NOMO-1 treated with dmso at 0.1 percent for 144 hours (cell line): ENCODE measurements around the gene DBNDD1.
"Not testable (repeated sequence)": the region's sequence is repeated elsewhere in the genome, so short reads cannot be mapped to it uniquely, and the experiment has no call there.

ENCODE experiments used
- DNase-seq: peaks from one replicate; lab custom pipeline; 2025; ENCODE audit not compliant: unreplicated experiment; lab: John Stamatoyannopoulos, UW

DBNDD1 gene, protein sequence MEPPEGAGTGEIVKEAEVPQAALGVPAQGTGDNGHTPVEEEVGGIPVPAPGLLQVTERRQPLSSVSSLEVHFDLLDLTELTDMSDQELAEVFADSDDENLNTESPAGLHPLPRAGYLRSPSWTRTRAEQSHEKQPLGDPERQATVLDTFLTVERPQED

GRCh38 chr16:90018652-90019542 is at the start of gene DBNDD1:
DBNDD1 (minus strand) TSS chr16:90019456; CDS start chr16:90019341, 115 bp downstream.
- DNase-seq: no peak

DNA sequence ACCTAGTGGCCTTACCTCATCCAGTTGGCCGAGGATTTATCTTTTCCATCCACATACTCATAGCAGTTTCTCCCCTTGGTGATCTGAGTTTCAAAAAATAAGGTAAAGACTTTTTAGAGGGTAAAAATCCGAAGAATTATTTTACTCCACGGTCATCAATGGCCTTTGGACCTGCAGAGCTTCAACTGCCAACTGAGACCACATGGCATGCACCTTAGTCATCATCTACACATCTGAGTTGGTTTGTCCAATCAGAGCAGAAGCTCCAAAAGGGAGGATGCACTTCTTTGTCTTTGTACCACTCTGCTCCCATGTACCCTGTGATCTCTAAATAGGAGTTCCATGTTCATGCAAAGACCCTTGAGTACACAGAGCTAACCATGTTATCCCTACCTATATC is 42.2 kb upstream of the DBNDD1 start:
- DNase-seq: no peak

- DNase-seq: peak; percentile 50
Measured at GRCh38 chr16:90057738-90058173, 38.5 kb upstream of the DBNDD1 start.

DNA sequence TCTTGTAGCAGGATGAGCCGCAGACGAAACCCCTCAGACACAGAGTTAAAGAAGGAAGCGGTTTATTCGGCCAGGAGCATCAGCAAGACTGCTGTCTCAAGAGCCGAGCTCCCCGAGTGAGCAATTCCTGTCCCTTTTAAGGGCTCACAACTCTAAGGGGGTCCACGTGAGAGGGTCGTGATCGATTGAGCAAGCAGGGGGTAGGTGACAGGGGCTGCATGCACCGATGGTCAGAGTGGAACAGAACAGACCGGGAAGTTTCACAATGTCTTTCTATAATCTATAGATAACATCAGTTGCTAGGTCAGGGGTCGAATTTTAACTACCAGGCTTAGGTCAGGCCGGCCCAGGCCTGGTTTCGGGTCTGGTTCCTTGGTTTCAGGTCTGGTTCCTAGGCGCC is 37.3 kb upstream of the DBNDD1 start:
- DNase-seq: not testable (repeated sequence)

- DNase-seq: no peak
Measured at GRCh38 chr16:90055371-90055770, 36.1 kb upstream of the DBNDD1 start.

DNA sequence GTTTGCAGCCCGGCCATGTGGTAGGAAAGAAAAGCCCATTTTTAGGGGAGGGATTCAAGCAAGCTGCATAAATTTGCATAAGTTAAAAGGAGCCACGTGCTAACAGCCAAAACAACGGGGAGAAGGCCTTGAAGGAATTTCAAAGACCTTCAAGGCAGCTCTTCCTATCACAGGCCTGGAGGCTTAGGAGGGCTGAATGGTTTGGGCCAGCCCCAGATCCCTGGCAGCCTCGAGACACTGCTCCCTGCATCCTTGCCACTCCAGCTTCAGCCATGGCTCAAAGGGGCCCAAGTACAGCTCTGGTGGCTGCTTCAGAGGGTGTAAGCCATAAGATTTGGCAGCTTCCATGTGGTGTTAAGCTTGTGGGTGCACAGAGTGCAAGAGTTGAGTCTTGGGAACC is 35.3 kb upstream of the DBNDD1 start:
- DNase-seq: no peak

GRCh38 chr16:90053902-90054500 is 34.7 kb upstream of the DBNDD1 start:
- DNase-seq: no peak

DNA sequence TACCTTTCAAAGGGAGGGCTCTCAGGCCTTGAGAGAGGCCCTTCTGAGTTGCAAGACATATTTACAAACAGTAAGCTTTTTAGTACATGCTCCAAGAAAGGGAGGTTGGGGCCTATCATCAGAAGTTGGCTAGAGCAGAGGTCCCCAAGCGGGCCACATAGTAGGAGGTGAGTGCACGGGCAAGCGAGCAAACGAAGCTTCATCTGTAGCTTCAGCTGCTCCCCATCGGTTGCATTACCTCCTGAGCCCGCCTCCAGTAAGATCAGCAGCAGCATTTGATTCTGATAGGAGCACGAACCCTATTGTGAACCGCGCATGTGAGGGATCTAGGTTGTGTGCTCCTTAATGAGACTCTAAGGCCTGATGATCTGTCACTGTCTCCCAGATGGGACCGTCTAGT is 31.7 kb upstream of the DBNDD1 start:
- no peak for DNase-seq

GRCh38 chr16:90048737-90049330 is 29.6 kb upstream of the DBNDD1 start:
- DNase-seq: no peak

DNA sequence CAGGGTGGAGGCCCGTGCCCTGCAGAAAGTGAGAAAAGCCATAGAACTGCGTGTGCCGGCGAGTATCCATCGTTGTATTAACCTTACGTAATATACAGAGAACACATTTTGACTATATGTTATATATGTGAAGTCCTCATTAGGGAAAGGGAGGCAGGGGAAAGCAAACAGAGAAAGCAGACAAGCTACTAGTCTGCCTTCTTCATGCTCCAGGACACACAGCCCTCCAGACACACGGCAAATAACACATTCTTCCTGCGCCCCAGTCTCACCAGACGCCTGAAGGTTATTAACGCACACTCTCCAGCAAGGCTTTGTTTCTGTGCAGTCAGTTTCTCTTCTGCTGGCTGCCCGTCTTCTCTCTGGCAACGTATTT is 29.1 kb upstream of the DBNDD1 start:
- DNase-seq: no peak

GRCh38 chr16:90047714-90048346 is 28.6 kb upstream of the DBNDD1 start:
- no peak for DNase-seq

DNA sequence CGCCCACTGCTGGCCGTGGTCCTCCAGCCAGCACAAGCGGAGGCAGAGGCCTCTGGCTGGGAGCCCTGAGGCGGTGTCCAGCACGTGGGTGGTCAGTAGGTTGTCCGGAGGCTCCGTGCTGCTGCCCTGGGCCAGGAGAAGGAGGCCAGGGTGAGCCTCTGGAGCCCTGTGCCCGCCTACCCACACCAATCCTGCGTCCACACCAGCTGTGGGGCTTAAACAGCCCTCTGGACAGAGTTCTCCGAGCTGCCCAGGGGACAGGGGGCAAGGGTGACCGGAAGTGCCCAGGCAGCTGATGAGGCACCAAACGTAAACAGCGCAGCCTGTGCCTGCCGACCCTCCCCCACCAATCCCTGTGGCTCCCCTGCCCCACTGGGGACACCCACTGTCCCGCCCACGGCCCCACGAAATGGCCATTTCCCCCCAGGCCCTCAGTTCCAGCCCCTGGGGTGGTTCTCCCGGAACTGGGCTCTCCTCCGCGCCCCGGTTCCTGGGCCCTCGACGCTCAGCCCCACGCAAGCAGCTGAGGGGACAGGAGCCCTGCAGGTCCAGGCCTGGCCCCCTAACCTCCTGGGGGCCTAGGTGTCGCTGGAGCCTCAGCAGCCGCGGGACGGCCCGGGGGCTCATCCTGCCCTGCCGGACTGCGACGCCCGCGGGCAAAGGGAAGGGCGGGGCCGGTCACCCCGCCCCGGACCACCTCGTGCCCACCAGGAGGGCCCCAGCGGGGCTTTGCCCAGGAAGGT is 27.9 kb upstream of the DBNDD1 start:
- no peak for DNase-seq

DNA sequence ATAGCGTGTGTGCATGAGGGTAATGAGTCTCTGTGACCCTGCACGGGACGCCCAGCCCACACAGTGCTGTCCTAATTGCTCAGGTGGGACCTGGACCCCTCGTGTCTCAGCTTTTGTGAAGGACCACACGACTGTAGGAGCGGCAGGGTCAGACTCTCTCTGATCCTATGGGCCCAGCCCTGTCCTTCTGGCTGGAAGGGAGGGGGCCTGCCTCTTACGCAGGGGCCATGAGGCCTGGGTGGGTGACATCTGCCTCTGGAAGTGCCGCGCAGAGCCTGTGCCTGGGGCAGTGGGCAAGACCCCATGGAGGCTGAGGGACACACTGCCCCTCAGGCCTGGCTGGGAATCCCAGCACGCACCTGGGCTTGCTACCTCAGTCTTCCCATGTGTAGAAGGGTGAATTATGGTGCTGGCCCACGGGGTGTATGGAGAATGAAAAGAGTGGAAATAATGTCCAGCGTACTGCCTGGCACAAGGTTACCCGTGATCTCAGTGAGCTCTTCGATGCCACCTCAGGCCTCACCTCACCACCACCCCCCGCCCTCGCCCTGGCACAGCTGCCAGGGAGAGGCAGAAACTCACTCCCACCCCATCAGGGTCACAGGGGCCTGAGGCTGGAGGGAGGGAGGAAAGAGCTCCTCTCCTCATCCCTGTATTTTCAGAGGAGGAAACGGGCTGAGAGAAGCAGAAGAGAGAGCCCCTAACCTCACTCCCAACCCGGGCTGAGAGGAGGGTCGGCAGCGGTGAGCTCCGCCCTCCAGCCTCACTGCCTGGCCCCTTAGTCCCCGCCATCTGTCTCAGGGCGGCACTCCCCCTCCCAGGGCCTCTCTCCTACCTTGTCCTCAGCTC is 27.1 kb upstream of the DBNDD1 start:
- DNase-seq: no peak

DNA sequence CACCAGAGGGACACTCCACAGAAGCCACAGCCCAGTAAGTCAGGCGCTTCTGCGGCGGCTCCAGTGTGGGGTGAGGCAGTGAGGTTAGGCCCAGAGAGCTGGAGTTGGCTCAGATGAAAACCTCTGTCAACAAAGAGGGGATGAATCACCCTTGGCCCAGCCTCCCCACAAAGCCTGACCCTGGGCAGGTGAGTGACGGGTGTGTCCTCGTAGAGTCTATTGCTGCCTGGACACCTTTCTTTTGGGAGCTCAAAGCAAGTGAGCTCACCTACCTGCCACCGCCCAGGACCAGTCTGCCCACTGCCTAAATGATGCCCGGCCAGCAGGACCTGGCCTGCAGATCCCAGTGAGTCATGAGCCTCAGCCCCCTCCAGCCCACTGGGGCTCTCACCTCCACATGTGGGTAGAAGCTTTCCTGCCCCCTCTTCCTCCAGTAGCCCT is 24.9 kb upstream of the DBNDD1 start:
- no peak for DNase-seq

DNA sequence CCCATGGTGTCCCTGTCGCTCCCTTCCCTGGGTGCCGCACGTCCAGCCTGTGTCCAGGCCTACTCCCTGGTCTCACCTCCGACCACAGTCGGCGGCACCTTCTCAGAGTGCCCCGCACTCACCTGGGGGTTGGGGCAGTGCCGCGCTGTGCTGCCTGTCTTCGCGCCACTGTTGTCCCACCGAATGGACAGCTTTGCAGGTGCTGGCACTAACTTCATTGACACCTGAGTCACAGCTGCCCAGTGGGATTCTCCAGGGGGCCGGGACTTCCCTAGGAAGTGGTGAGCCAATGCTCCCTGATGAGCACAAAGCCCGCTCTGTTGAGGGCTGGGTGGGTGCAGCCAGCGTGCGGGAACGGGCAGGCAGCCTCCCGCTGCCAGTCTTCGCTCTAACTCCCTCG is 24.3 kb upstream of the DBNDD1 start:
- no peak for DNase-seq

- no peak for DNase-seq
Measured at GRCh38 chr16:90042946-90043514, 23.8 kb upstream of the DBNDD1 start.

- DNase-seq: no peak
Measured at GRCh38 chr16:90041896-90042473, 22.7 kb upstream of the DBNDD1 start.

GRCh38 chr16:90040152-90041023 is 21.1 kb upstream of the DBNDD1 start:
- no peak for DNase-seq
